HG02571 (cell line): ENCODE data around the gene ERICH6B.

Experiments used
- ATAC-seq: cut with Tn5 transposase; IDR thresholded peaks from one replicate; pipeline ENCODE4 v1.9.1; 2021; ENCODE audit warnings: mild to moderate bottlenecking, moderate library complexity; ENCODE audit not compliant: unreplicated experiment

The ERICH6B gene

GRCh38 chr13:45508776-45509175, 106.8 kb downstream of the ERICH6B start:
- ATAC-seq, result no peak

GRCh38 chr13:45506811-45507210, 108.7 kb downstream of the ERICH6B start:
- ATAC-seq, result no peak

GRCh38 chr13:45503658-45504057, 111.9 kb downstream of the ERICH6B start:
- ATAC-seq, result no peak

- no peak for ATAC-seq
Observed at GRCh38 chr13:45501175-45501526, 114.4 kb downstream of the ERICH6B start.

- no peak for ATAC-seq
Observed at GRCh38 chr13:45500492-45501174, 114.9 kb downstream of the ERICH6B start.

- no peak for ATAC-seq
Observed at GRCh38 chr13:45496942-45497341, 118.6 kb downstream of the ERICH6B start.

GRCh38 chr13:45492538-45492937, 123.0 kb downstream of the ERICH6B start:
- no peak for ATAC-seq
